K562 (cell line): ENCODE results near the gene ATF5. TPM values are rescaled to one million over a fixed set of nuclear protein-coding genes. Genes with fewer than 3 reads are reported as not detected.
A peak's percentile ranks its signal among the peaks of the same experiment; 100 is the strongest.

ENCODE experiments used
- ASH1L ChIP-seq: fragments of 450-650 bp; IDR thresholded peaks from 2 replicates; pipeline ENCODE4 v1.6.1; 2018; ENCODE audit warnings: borderline replicate concordance, mild to moderate bottlenecking, low read depth; ENCODE audit not compliant: partially characterized antibody
- BMI1 ChIP-seq: fragments of 150-350 bp; IDR thresholded peaks from 2 replicates; pipeline ENCODE4 v1.6.1; 2014; ENCODE audit warnings: low read length
- EZH2 ChIP-seq: IDR thresholded peaks from 2 replicates; pipeline ENCODE4 v1.6.1; 2012; ENCODE audit warnings: low read depth, mild to moderate bottlenecking, inconsistent platforms, low read length, borderline replicate concordance
- KDM4B ChIP-seq, 2 experiments: fragments of 450-650 bp in 1 of 2; sonication (generic) in 1 of 2; IDR thresholded peaks; 2 replicates each; pipeline ENCODE4 v1.6.1; 2016 to 2017; ENCODE audit warnings: borderline replicate concordance in 2 of 2, antibody characterized with exemption in 1 of 2, low read depth in 1 of 2, mild to moderate bottlenecking in 1 of 2
- MGA ChIP-seq: fragments of 450-650 bp; IDR thresholded peaks from 2 replicates; pipeline ENCODE4 v1.6.1; 2016; ENCODE audit warnings: mild to moderate bottlenecking, moderate library complexity
- MXI1 ChIP-seq: IDR thresholded peaks from 2 replicates; pipeline ENCODE4 v1.6.1; 2011; ENCODE audit warnings: low read depth, mild to moderate bottlenecking, improper control_type of control experiment, low read length
- POLR2AphosphoS5 ChIP-seq: IDR thresholded peaks from 2 replicates; pipeline ENCODE4 v1.6.1; 2011; ENCODE audit warnings: mild to moderate bottlenecking, low read depth, low read length, moderate library complexity; ENCODE audit not compliant: control insufficient read depth, insufficient read depth
- RBM17 ChIP-seq: fragments of 200-400 bp; formaldehyde crosslinking; IDR thresholded peaks from 2 replicates; pipeline ENCODE4 v1.6.1; 2017; ENCODE audit warnings: low read depth, mild to moderate bottlenecking, low read length, borderline replicate concordance
- ZEB2 ChIP-seq: fragments of 450-650 bp; IDR thresholded peaks from 2 replicates; pipeline ENCODE4 v1.6.1; 2016
- ZNF124 ChIP-seq: sonication (generic); formaldehyde crosslinking; IDR thresholded peaks from 2 replicates; pipeline ENCODE4 v1.8.1; 2022; ENCODE audit warnings: missing genetic modification reagents
- ZNF764 ChIP-seq: fragments of 250-450 bp; sonication (Bioruptor Pico); IDR thresholded peaks from 2 replicates; pipeline ENCODE4 v1.4.0; 2020; ENCODE audit warnings: low read depth, mild to moderate bottlenecking, moderate library complexity
- polyA plus RNA-seq, 8 experiments: library from polyadenylated mRNA; depleted of rRNA in 4 of 8; stranded (reverse) in 5 of 8; unstranded in 3 of 8; fragments of >200 nt; fragmentation: Nextera tagmentation in 2 of 8; fragmentation: Illumina TruSeq in 1 of 8; extraction: Ambion mirVana in 2 of 8; extraction: Trizol in 1 of 8; gene quantifications; 2 replicates each; pipeline versions ENCODE4 v1.2.1 to v1.2.3, GENCODE V29; 2011 to 2014; ENCODE audit warnings: inconsistent platforms in 1 of 8, missing spikeins in 1 of 8
- total RNA-seq, 7 experiments: library from RNA; depleted of rRNA in 6 of 7; stranded (reverse); fragments of >200 nt in 6 of 7; fragmentation: Illumina TruSeq in 2 of 7; extraction: Trizol in 2 of 7; gene quantifications; 2 replicates each; pipeline versions ENCODE4 v1.2.1 to v1.2.3, GENCODE V29; 2011 to 2021; ENCODE audit warnings: low replicate concordance in 1 of 7
- TF ChIP-seq, protein P1 (sequence below): sonication (generic); formaldehyde crosslinking; IDR thresholded peaks from 2 replicates; pipeline ENCODE4 v1.8.1; 2022; ENCODE audit warnings: missing genetic modification reagents
- TF ChIP-seq, protein P2 (sequence below): fragments of 450-650 bp; IDR thresholded peaks from 2 replicates; pipeline ENCODE4 v1.7.0; 2016; ENCODE audit warnings: borderline replicate concordance

ATF5 gene
- total and polyA plus RNA-seq, 9 of the 15 experiments (the other 6 are each of a cell fraction or from before 2014, with no cell fraction given): 3.0 to 57.6 (median 11.1) TPM

DNA sequence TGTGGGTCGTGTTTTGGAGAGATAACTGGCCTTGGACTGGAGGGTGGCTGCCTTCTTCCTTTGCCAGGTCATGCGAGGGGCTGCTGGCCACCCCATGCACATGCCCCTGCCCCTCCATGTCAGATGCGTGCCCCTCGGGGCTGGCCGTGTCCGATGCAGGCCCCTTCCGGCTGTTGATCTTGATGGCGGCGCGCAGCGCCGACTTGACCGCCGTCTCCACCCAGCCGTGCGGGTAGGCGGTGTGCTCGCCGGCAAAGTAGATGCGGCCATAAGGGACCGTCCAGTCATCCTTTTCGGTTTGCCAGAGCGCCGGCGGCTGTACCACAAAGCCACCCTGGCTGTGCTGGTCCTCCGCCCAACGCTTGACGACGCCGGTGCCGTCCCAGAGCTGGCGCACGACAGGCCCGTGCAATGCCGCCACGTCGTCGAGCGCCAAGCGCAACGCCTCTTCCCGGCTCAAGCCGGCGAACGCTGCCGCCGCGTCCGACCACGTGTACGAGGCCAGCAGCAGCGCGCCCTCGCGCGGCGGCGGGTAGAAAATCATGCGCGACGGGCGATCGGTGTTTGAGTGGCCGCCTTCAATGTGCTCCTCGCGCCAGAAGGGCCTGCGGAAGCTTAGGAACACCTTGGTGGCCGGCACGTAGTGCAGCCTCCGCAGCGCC is 39.2 kb upstream of the ATF5 start (continued):
- TF ChIP-seq RBM17 (no peak), ASH1L (no peak), MGA (peak; percentile 100), EZH2 (no peak), ZNF124 (no peak; the same call in 1 of the 2 replicates), BMI1 (no peak), KDM4B (IDR thresholded peaks at IDR 0.05; ENCODE audit: borderline replicate concordance in 2 of 2, low read depth in 1 of 2) (peak in 1 of 2 experiments; percentile 50; a peak in 1 of 4 replicates), MXI1 (peak; percentile 77), ZEB2 (peak; percentile 79; the same call in 1 of the 2 replicates), ZNF764 (CRISPR knock-in tag) (no peak), POLR2AphosphoS5 (peak; percentile 41; the same call in 1 of the 2 replicates)
- TF ChIP-seq, protein P1, sequence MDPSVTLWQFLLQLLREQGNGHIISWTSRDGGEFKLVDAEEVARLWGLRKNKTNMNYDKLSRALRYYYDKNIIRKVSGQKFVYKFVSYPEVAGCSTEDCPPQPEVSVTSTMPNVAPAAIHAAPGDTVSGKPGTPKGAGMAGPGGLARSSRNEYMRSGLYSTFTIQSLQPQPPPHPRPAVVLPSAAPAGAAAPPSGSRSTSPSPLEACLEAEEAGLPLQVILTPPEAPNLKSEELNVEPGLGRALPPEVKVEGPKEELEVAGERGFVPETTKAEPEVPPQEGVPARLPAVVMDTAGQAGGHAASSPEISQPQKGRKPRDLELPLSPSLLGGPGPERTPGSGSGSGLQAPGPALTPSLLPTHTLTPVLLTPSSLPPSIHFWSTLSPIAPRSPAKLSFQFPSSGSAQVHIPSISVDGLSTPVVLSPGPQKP (CRISPR knock-in tag): no peak
- TF ChIP-seq, protein P2, sequence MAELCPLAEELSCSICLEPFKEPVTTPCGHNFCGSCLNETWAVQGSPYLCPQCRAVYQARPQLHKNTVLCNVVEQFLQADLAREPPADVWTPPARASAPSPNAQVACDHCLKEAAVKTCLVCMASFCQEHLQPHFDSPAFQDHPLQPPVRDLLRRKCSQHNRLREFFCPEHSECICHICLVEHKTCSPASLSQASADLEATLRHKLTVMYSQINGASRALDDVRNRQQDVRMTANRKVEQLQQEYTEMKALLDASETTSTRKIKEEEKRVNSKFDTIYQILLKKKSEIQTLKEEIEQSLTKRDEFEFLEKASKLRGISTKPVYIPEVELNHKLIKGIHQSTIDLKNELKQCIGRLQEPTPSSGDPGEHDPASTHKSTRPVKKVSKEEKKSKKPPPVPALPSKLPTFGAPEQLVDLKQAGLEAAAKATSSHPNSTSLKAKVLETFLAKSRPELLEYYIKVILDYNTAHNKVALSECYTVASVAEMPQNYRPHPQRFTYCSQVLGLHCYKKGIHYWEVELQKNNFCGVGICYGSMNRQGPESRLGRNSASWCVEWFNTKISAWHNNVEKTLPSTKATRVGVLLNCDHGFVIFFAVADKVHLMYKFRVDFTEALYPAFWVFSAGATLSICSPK: no peak
